GM19463 (cell line): ENCODE results near the gene PLAAT5.
"Not testable (repeated sequence)": the region's sequence is repeated elsewhere in the genome, so short reads cannot be mapped to it uniquely, and the experiment has no call there.

ENCODE experiments used
- ATAC-seq: cut with Tn5 transposase; IDR thresholded peaks from one replicate; pipeline ENCODE4 v1.9.1; 2021; ENCODE audit warnings: mild to moderate bottlenecking, moderate library complexity; ENCODE audit not compliant: unreplicated experiment

The PLAAT5 gene, protein sequence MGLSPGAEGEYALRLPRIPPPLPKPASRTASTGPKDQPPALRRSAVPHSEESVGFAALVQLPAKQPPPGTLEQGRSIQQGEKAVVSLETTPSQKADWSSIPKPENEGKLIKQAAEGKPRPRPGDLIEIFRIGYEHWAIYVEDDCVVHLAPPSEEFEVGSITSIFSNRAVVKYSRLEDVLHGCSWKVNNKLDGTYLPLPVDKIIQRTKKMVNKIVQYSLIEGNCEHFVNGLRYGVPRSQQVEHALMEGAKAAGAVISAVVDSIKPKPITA

DNA sequence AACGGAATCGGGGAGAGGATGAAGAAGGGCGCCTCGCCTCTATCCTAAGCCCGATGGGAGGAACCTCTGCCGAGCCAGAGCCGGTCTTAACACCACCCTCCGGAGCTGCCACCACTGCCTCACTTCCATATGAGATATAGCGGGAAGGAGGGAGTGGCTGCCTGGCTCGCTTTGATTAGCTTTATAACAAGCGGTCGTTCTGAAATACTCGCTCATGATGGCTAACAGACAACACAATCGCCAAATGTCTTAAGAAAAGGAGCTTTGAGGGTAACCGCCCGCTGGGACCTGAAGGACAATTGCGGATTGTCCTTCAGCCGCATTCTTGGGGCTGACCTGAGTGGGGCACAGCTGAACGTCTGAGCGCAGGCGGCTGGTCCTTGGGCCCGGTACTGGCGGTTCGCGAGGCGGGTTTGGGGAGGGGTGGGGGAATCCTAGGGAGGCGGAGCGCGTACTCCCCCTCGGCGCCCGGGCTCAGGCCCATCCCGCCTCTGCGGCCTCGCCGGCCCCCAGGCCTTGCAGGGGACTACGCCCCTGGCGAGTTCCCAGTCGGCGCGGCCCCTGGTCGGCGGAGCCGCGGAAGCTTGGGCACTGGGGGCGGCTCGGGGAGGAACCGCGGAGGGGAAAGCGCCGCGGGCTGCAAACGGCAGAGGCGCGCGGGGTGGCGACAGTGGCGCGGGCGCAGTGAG, at the start of gene PLAAT5:
PLAAT5 (minus strand) TSS at position 617 of the 689 bp plus-strand sequence; CDS start at position 484, 133 bp downstream.
- ATAC-seq, result no peak

DNA sequence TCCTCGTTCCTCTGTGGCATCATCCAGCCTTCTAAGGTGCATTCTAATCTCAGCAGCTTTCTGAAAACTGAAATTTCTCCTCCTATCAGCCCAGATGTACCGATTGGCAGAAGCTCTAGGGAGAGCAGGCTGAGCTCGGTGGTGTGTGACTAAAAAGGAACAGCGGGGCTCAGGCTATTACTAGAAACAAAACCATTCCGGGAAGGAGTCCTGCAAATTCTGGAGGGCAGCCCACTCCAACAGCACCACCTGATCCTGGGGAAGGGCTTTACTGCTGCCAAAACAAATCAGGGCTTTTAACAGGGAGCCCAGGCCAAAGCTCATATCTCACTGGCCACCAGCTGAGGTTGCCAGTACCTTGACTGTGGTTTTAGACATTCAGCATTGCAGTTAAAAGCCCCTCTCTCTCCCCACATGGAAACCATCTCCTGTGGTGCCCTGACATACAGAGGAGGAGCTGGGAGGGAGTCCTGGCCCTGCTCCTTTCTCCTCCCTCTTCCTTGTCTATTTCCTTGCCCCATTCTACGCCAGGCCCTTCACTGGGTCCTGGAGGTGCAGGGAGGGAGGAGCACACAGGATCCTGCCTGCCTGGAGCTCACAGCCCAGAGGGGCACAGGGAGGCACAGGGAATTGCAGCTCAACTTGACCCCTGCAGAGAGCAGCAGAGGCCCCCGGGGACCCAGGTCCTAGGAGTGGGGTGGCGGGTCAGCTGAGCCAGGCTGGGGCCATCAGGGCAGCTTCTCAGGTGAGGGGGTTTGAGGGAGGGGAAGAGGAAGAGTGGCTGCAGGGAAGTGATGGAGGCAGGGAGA, 46.5 kb upstream of the PLAAT5 start:
- ATAC-seq, result no peak

DNA sequence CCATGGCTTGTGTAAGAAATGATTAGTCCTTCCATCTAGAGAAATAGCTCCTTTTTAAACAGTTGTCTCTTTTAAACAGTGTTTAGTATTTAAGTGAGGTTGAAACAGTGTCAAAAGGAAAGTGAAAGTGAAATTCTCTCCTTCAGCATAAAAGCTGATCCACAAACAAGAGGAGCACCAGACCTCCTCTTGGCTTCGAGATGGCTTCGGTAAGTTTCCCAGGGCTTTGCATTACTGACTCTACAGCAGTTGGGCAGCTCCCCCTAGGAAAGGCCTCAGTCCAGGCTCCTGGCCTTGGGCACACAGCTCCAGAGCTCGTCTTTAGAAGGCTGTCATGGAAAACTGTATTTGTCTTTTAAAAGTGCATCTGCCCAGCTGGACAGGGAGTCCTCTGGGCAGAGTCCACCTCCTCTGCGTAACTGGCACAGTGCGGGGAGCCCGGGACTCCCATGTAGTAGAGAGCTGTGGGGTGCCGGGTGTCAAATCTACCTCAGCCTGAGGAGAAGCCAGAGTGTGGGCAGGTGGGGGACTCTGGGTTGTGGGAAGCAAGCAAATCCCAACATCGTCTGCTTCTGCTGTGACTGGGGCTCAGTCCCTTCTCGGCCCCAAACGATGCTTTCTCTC, 45.8 kb upstream of the PLAAT5 start, which contains the start of gene PLAAT4:
PLAAT4 (plus strand) TSS at position 140 of the 624 bp plus-strand sequence; CDS start at position 201, 61 bp downstream.
- no peak for ATAC-seq

DNA sequence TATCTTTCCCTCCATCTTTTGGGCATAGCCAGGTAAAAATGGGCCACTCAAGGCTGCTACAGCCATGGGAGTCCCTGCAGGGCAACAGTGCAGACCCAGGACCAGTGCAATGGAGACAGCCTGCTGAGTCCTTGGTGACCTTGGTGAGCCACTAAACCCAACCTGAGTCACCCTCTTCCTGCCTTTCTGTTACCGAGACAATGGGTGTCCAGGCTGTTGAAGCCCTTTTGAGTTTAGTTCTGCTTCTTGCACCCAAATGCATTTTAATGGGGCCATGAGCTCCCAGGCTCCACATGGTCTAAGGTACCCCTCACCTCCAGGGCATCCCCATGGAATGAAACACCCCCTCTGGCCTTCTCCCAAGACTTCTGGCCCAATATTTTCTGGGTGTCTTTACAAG, 44.8 kb upstream of the PLAAT5 start:
- ATAC-seq, result no peak

DNA sequence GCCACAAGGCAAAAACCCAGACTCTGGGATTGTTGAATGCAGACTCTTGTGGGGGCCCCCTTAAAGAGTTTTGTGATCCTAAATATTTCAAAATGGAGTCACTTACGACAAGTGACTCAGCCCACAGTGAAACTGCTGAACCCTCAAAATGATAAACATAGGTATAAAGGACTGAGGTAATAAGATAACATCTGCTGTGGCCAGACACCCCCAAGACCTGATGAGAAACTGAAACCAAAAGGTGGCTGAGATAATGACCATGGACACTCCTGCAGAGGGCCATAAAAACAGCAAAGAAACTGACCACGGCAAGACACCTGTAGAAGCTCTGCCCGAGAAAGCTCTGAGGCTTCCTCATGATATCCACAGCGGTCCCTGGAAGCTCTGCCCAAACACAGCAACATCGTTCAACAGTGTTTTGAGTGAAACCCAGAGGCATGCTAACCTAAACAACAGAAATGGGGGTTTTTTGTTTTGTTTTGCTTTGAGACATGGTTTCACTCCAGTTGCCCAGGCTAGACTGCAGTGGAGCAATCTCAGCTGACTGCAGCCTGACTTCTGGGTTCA, 44.0 kb upstream of the PLAAT5 start:
- peak; percentile 39 for ATAC-seq

DNA sequence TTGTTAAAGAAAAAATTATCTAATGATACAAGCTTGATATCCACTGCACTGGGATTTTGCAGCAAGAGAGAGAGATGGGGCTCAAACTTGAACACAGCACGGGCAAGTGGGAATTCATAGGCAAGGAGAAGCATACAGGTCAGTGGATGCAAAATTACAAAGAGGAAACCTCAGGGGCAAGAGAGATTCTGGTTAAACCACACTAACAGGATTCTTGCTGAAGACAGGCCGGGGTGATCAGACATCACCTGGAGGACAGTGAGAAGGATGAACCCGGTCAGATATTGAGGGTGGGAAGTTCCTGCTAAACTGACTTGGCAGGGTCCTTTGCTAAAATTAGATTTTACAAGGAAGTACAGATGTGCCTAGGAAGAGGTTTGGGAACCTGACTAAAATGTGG, 43.1 kb upstream of the PLAAT5 start:
- no peak for ATAC-seq

DNA sequence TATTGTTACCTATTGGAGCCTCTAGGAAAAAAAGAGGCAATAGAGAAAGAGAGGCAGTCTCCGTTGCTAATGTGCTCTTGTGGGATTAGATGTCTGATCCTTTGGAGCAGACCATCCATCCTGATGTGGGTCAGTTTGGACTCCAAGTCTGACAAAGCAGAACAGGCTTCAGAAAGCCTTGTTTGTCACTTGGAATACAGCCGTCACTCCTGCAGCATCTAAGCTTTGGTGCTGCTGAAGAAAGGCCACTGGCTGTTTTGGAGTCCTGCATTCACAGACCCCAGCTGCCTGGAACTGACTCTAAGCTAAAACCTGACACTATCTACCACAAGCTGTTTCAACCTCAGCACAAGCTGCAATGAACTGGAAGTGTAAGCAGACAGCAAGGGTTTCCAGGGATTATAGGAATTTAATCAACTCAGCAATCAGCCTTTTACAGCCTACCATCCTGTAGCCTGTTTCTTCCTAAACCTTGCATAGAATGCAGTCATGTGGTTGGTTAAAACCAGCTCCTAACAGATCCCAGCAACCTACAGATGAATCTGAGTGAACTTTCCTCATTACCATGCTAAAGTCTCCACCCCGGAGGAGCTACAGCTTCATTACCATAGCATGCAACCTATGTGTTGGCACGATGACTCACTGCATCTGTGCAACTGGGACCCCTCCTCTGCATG, 42.0 kb upstream of the PLAAT5 start:
- no peak for ATAC-seq

DNA sequence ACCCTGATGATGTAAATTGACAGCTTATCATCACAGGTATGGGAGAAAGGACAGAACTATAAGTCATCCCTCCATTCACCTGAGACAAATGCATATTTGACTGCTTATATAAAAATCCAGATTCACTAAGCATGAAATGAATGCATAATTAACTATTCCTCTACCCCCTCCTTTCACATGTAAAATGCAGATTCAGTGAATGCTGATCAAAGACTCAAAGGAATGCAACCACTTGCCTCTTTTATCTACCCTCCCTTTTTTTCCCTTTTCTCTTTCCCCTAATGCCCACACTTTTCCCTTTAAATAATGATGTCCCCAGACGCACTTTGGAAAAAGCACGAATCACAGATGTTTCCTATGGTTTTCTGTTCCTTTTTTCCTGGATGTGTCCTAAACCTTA, 41.1 kb upstream of the PLAAT5 start:
- ATAC-seq, result no peak

DNA sequence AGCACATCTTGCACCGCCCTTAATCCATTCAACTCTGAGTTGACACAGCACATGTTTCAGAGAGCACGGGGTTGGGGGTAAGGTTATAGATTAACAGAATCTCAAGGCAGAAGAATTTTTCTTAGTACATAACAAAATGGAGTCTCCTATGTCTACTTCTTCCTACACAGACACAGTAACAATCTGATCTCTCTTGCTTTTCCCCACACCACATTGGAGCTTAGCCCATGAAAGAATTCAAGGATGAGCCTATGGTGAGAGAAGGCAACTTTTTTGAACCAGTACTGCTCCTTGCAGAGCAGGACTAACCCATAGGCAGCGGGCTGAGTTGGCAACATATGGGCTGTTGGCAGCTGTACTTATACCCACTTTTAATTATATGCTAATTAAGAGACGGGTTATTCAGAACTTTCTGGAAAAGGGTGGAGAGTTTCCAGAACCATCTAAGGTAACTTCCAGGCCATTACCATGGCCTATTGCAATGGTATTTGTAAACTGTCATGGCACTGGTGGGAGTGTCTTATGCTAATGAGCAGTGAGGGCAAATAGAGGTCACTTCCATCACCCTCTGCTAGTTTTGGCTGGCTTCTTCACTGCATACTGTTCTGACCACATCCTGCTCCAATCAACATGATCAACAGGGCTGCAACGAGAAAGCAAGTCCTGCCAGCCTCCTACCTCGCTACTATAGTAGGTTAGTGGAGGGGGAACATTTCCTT, 40.3 kb upstream of the PLAAT5 start:
- ATAC-seq, result peak; percentile 86

DNA sequence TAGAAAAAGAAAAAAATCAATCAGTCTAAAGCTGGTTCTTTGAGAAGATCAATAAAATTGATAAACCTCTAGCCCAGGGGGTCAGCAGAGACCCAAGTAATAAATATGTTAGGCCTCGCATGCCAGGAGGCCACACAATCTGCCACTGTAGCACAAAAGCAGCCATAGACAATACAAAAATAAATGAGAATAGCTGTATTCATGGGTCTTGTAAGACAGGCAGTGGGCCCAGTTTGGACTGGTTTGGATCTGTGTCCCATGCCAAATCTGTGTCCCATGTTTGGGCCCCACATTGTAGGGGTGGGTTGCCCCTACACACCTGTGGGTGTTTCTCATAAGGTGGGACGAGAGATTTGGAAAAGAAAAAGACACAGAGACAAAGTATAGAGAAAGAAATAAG, 39.1 kb upstream of the PLAAT5 start:
- no peak for ATAC-seq

DNA sequence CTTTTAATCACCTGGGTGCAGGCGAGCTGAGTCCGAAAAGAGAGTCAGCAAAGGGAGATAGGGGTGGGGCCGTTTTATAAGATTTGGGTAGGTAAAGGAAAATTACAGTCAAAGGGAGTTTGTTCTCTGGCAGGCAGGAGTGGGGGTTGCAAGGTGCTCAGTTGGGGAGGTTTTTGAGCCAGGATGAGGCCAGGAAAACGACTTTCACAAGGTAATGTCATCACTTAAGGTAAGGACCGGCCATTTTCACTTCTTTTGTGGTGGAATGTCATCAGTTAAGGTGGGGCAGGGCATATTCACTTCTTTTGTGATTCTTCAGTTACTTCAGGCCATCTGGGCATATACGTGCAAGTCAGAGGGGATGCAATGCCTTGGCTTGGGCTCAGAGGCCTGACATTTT, 38.4 kb upstream of the PLAAT5 start:
- ATAC-seq, result not testable (repeated sequence)

DNA sequence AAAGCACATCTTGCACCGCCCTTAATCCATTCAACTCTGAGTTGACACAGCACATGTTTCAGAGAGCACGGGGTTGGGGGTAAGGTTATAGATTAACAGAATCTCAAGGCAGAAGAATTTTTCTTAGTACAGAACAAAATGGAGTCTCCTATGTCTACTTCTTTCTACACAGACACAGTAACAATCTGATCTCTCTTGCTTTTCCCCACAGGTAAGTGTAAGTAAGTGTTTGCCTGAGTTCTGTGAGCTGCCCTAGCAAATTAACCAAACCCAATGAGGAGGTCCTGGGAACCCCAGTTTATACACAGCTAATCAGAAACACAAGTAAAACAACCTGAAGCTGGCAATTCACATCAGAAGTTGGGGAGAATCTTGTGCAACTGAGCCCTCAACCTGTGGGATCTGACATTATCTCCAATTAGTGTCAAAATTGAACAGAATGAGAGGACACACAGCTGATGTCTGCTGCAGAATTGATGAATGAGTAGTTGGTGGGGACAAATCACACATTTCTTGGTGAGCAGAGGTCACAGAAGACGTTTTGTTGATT, 37.8 kb upstream of the PLAAT5 start:
- ATAC-seq, result not testable (repeated sequence)

DNA sequence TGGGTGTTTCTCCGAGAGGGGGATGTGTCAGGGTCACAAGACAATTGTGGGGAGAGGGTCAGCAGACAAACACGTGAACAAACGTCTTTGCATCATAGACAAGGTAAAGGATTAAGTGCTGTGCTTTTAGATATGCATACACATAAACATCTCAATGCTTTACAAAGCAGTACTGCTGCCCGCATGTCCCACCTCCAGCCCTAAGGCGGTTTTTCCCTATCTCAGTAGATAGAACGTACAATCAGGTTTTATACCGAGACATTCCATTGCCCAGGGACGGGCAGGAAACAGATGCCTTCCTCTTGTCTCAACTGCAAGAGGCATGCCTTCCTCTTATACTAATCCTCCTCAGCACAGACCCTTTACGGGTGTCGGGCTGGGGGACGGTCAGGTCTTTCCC, 37.2 kb upstream of the PLAAT5 start:
- not testable (repeated sequence) for ATAC-seq

DNA sequence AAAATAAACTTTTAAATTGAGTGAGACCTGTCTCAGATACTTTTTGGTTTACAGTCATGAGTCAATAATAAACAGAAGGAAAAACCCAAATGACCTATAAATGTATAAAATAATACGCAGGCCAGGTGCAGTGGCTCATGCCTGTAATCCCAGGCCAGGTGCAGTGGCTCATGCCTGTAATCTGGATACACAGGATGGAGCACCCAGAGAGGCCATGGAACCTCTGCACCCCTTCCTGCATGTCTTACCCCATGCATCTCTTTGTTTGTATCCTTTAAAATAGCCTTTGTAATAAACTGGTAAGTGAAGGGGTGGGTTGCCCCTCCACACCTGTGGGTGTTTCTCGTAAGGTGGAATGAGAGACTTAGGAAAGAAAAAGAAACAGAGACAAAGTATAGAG, 36.7 kb upstream of the PLAAT5 start:
- no peak for ATAC-seq

DNA sequence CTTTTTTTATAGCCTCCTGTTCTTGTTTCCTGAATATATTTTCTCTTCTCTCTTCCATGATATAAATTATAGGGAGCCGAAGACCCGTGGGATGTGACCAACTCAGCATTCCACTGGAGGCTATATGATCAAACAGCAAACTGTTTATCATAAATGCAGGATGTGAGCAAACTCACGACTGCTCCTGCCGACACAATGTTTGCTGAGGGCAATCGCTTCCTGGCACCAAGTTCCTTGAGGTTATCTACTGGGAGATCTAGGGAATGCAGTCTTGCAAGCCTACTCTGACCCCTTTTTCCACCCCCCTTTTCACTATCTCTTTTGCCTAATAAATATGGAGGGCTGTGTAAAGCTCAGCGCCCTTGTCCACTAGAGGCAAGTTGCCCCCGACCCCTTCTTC, 32.2 kb upstream of the PLAAT5 start:
- no peak for ATAC-seq

DNA sequence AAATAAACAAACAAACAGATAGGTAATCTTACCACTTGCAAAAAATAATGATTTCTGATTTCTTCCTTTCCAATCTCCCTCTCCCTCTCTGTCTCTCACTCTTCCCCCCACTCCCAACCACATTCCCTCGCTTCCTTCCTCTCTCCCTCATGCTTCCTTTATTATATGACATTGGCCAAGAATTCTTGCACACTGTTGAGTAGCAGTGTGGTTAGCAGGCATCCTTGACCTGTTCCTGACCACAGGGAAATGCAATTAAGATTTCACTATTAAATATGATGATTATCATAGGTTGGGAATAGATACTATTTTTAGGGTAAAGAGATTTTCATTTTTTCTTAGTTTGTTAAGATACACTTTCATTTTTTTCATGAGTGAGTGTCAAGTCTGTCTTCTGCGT, 30.9 kb upstream of the PLAAT5 start:
- no peak for ATAC-seq

DNA sequence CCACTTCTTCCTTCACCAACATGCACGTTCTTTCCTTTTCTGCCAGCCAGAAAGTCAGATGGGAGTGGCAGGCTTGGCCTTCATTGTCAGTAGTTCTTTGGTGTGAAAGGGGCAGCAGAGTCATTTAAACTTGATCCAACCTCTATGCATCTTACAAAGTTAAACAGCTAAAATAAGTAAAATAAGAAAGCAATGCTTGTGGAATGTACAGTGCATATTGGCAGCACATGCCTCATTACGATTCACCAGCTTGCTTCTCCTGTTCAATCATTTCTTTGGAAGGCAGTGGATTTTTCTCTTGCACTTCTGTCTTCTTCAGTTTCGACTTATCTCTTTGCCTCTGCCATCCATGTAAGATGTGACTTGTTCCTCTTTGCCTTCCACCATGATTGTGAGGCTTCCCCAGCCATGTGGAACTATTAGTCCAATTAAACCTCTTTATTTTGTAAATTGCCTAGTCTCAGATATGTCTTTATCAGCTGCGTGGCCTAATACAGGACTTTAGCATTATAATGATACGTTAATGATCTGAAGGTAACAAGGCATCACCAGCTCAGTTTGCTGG, 29.7 kb upstream of the PLAAT5 start:
- ATAC-seq, result no peak

DNA sequence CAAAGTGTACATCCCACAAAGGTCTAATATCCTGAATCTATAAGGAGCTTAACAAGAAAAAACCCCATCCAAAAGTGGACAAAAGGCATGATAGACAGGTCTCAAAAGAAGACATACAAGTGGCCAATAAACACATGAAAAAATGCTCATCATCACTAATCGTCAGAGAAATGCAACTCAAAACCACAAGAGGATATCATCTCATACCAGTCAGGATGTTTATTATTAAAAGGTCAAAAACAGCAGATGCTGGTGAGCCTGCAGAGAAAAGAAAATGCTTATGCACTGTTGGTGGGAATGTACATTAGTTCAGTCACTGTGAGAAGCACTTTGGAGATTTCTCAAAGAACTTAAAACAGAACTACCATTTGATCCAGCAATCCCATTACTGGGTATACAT, 27.6 kb upstream of the PLAAT5 start:
- ATAC-seq, result no peak

DNA sequence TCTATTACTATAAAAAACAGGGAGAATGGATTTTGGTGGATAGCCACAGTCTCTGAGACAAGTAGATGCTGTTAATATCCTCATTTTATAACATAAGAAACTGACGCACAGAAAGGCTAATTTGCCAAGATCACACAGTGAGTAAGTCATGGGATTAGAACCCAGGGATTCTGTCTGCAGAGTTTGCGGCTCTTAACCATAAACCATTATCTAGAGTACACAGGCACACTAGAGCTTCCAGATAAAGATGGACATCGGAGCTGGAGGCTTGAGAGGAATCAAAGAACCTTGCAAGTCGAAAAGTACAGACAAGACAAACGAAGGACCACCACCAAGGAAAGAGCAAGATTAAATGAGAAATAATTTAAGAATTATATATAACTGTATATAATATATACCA, 26.2 kb upstream of the PLAAT5 start:
- ATAC-seq, result no peak
